ENCODE results near the gene ST6GAL1. TPM values are rescaled to one million over a fixed set of nuclear protein-coding genes. Genes with fewer than 3 reads are reported as not detected.
"Not testable (repeated sequence)": the region's sequence is repeated elsewhere in the genome, so short reads cannot be mapped to it uniquely, and the experiment has no call there.

ST6GAL1 gene
- total RNA-seq, 1 experiment from 2014 or later = 25.6 TPM

DNA sequence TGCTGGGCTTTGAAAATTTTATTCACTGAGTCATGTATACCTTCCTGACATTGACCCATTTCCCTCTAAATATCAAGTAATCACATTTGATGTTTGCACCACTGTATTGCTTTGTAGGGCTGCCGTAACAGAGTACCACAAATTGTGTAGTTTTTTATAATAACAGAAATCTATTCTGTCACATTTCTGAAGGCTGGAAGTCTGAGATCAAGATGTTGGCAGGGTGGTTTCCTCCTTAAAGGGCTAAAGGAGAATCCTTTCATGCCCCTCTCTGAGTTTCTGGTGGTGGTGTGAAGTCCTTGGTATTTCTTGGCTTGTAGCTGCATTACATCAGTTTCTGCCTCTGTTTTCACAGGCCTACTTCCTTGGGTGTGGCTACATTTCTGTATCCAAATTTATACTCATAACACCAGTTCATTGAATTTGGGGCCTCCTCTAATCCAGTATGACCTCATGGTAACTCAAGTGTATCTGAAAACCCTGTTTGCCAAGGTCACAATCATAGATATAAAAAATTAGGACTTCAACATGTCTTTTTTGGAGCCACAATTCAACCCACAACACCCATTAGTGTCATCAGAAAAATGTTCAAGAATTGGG is 29.1 kb upstream of the ST6GAL1 start:
- H3K9me3 ChIP-seq (ENCODE audit: insufficient read depth, low read depth) = no peaks in the 10 kb centered on the region
- ChIA-PET POLR2A (ENCODE audit: unreplicated experiment) (no interaction called here), CTCF (no interaction called here)
- no peaks in the 10 kb centered on the region for H3K27me3 ChIP-seq (ENCODE audit: insufficient read depth, low read depth)
- no peaks in the 10 kb centered on the region for H3K79me2 ChIP-seq (ENCODE audit: low read depth)
- H3K4me2 ChIP-seq = peak overlapping the region; percentile 30
- H4K20me1 ChIP-seq (ENCODE audit: insufficient read depth) = no peaks in the 10 kb centered on the region
- TF ChIP-seq, protein P1, sequence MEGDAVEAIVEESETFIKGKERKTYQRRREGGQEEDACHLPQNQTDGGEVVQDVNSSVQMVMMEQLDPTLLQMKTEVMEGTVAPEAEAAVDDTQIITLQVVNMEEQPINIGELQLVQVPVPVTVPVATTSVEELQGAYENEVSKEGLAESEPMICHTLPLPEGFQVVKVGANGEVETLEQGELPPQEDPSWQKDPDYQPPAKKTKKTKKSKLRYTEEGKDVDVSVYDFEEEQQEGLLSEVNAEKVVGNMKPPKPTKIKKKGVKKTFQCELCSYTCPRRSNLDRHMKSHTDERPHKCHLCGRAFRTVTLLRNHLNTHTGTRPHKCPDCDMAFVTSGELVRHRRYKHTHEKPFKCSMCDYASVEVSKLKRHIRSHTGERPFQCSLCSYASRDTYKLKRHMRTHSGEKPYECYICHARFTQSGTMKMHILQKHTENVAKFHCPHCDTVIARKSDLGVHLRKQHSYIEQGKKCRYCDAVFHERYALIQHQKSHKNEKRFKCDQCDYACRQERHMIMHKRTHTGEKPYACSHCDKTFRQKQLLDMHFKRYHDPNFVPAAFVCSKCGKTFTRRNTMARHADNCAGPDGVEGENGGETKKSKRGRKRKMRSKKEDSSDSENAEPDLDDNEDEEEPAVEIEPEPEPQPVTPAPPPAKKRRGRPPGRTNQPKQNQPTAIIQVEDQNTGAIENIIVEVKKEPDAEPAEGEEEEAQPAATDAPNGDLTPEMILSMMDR (conservative IDR thresholded peaks at IDR 0.05) = no peak
- TF ChIP-seq EZH2 (IDR thresholded peaks at IDR 0.05; ENCODE audit: low read depth) = no peak
- no peak overlapping the region for H3K4me3 ChIP-seq
- intact Hi-C loops (cut with micrococcal nuclease; ENCODE audit: unreplicated experiment) = no loop called here
- H3K27ac ChIP-seq = peak overlapping the region; percentile 64
- no peaks in the 10 kb centered on the region for H3F3A ChIP-seq (ENCODE audit: insufficient read depth, low read depth)
- H3K9me2 ChIP-seq (ENCODE audit: insufficient read depth) = no peaks in the 10 kb centered on the region
- peak overlapping the region; percentile 1; the same call in 1 of the 2 replicates for H2AFZ ChIP-seq
- BruUV-seq (replicated peaks) = no TSS peak
- DNase-seq = peak in 1 of 2 experiments; percentile 37
- peaks cover 13% of the 10 kb centered on the region for H3K4me1 ChIP-seq (replicated peaks; ENCODE audit: insufficient read depth)
- H3K36me3 ChIP-seq (ENCODE audit: low read depth) = no peaks in the 10 kb centered on the region

DNA sequence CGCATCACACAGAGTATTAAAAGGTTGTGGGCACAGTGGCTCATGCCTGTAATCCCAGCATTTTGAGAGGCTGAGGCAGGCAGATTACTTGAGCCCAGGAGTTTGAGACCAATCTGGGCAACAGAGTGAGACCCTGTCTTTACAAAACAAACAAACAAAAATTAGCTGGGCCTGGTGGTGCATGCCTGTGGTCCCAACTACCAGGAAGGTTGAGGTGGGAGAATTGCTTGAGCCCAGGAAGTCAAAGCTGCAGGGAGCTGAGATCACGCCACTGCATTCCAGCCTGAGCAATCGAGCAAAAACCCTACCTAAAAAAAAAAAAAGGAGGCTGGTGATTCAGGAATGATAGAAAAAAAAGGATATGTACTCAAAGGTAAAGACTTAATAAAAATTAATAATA is 28.2 kb upstream of the ST6GAL1 start:
- no peaks in the 10 kb centered on the region for H3K27me3 ChIP-seq (ENCODE audit: insufficient read depth, low read depth)
- peak overlapping the region; percentile 64; the same call in 1 of the 2 replicates for H3K27ac ChIP-seq
- H3K36me3 ChIP-seq (ENCODE audit: low read depth) = no peaks in the 10 kb centered on the region
- CTCF ChIA-PET = interaction anchor here (0.7 kb wide), 1 partner anchor 293 kb away, joined by 3 read pairs; no protein-coding TSS in a partner anchor
- no TSS peak for BruUV-seq (replicated peaks)
- H2AFZ ChIP-seq = no peak overlapping the region
- H3K4me3 ChIP-seq = no peak overlapping the region
- H3K9me3 ChIP-seq (ENCODE audit: insufficient read depth, low read depth) = no peaks in the 10 kb centered on the region
- no peaks in the 10 kb centered on the region for H3K79me2 ChIP-seq (ENCODE audit: low read depth)
- no peak for DNase-seq
- intact Hi-C loops (cut with micrococcal nuclease; ENCODE audit: unreplicated experiment) = no loop called here
- no peaks in the 10 kb centered on the region for H3K9me2 ChIP-seq (ENCODE audit: insufficient read depth)
- POLR2A ChIA-PET (ENCODE audit: unreplicated experiment) = no interaction called here
- peaks cover 13% of the 10 kb centered on the region for H3K4me1 ChIP-seq (replicated peaks; ENCODE audit: insufficient read depth)
- H3K4me2 ChIP-seq = no peak overlapping the region
- no peaks in the 10 kb centered on the region for H3F3A ChIP-seq (ENCODE audit: insufficient read depth, low read depth)
- no peaks in the 10 kb centered on the region for H4K20me1 ChIP-seq (ENCODE audit: insufficient read depth)
- TF ChIP-seq, protein P1 (conservative IDR thresholded peaks at IDR 0.05) = no peak
- TF ChIP-seq EZH2 (IDR thresholded peaks at IDR 0.05; ENCODE audit: low read depth) = no peak

DNA sequence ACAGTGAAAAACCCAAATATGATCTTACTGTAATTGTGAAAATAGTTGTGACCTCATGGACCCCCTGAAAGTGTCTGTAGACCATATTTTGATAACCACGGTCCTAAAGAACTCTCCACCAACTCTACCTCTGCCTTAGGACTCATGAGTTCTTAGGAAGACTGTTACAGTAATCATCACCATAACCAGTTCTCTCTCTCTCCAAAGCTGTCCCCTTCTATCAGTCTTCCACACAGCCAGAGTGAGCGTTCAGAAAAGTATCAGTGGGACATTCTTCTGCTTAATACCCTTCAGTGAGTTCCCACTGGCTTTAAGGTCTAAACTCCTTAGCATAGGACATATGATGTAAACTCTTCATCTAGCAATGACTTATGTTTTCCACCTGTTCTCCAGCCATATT is 27.6 kb upstream of the ST6GAL1 start:
- no peaks in the 10 kb centered on the region for H3K9me2 ChIP-seq (ENCODE audit: insufficient read depth)
- H3K4me1 ChIP-seq (replicated peaks; ENCODE audit: insufficient read depth) = peaks cover 13% of the 10 kb centered on the region
- no peaks in the 10 kb centered on the region for H3K9me3 ChIP-seq (ENCODE audit: insufficient read depth, low read depth)
- no peak overlapping the region for H3K4me2 ChIP-seq
- H4K20me1 ChIP-seq (ENCODE audit: insufficient read depth) = no peaks in the 10 kb centered on the region
- intact Hi-C loops (cut with micrococcal nuclease; ENCODE audit: unreplicated experiment) = no loop called here
- no peak for DNase-seq
- ChIA-PET POLR2A (ENCODE audit: unreplicated experiment) (no interaction called here), CTCF (interaction anchor here (0.7 kb wide), 1 partner anchor 293 kb away, joined by 3 read pairs; no protein-coding TSS in a partner anchor)
- H2AFZ ChIP-seq = no peak overlapping the region
- TF ChIP-seq, protein P1 (conservative IDR thresholded peaks at IDR 0.05) = no peak
- no peak overlapping the region for H3K27ac ChIP-seq
- no peaks in the 10 kb centered on the region for H3K27me3 ChIP-seq (ENCODE audit: insufficient read depth, low read depth)
- BruUV-seq (replicated peaks) = no TSS peak
- H3K4me3 ChIP-seq = no peak overlapping the region
- no peaks in the 10 kb centered on the region for H3K36me3 ChIP-seq (ENCODE audit: low read depth)
- no peaks in the 10 kb centered on the region for H3K79me2 ChIP-seq (ENCODE audit: low read depth)
- no peaks in the 10 kb centered on the region for H3F3A ChIP-seq (ENCODE audit: insufficient read depth, low read depth)

DNA sequence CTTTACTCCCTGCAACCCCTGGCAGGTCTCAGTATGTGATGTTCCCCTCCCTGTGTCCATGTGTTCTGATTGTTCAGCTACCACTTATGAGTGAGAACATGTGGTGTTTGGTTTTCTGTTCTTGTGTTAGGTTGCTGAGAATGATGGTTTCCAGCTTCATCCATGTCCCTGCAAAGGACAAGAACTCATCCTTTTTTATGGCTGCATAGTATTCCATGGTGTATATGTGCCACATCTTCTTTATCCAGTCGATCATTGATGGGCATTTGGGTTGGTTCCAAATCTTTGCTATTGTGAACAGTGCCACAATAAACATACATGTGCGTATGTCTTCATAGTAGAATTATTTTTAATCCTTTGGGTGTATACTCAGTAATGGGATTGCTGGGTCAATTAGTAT is 26.6 kb upstream of the ST6GAL1 start:
- intact Hi-C loops (cut with micrococcal nuclease; ENCODE audit: unreplicated experiment); H3F3A ChIP-seq (ENCODE audit: insufficient read depth, low read depth); H3K27me3 ChIP-seq (ENCODE audit: insufficient read depth, low read depth); H3K79me2 ChIP-seq (ENCODE audit: low read depth); H3K9me2 ChIP-seq (ENCODE audit: insufficient read depth); H3K4me3 ChIP-seq; H4K20me1 ChIP-seq (ENCODE audit: insufficient read depth); H2AFZ ChIP-seq; CTCF ChIA-PET; H3K4me2 ChIP-seq; BruUV-seq (replicated peaks); H3K9me3 ChIP-seq (ENCODE audit: insufficient read depth, low read depth); DNase-seq; H3K36me3 ChIP-seq (ENCODE audit: low read depth); POLR2A ChIA-PET (ENCODE audit: unreplicated experiment); H3K27ac ChIP-seq: not testable (repeated sequence)
- peaks cover 15% of the 10 kb centered on the region for H3K4me1 ChIP-seq (replicated peaks; ENCODE audit: insufficient read depth)

DNA sequence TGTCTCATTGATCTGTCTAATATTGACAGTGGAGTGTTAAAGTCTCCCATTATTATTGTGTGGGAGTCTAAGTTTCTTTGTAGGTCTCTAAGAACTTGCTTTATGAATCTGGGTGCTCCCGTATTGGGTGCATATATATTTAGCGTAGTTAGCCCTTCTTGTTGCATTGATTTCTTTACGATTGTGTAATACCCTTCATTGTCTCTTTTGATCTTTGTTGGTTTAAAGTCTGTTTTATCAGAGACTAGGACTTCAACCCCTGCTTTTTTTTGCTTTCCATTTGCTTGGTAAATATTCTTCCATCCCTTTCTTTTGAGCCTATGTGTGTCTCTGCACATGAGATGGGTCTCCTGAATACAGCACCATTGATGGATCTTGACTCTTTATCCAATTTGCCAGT is 23.3 kb upstream of the ST6GAL1 start:
- POLR2A ChIA-PET (ENCODE audit: unreplicated experiment); H3K4me3 ChIP-seq; H3K9me3 ChIP-seq (ENCODE audit: insufficient read depth, low read depth); H3F3A ChIP-seq (ENCODE audit: insufficient read depth, low read depth); H3K27ac ChIP-seq; H4K20me1 ChIP-seq (ENCODE audit: insufficient read depth); DNase-seq; H3K36me3 ChIP-seq (ENCODE audit: low read depth); H3K4me1 ChIP-seq (replicated peaks; ENCODE audit: insufficient read depth); CTCF ChIA-PET; H2AFZ ChIP-seq; H3K4me2 ChIP-seq; BruUV-seq (replicated peaks); intact Hi-C loops (cut with micrococcal nuclease; ENCODE audit: unreplicated experiment); H3K9me2 ChIP-seq (ENCODE audit: insufficient read depth); H3K79me2 ChIP-seq (ENCODE audit: low read depth); H3K27me3 ChIP-seq (ENCODE audit: insufficient read depth, low read depth): not testable (repeated sequence)

Measured in PC-9 (cell line).